SK-N-SH treated with all-trans-retinoic acid at 6 μM for 48 hours (cell line): Measurements from ENCODE around the gene CACNA1C.

Experiments
- ATAC-seq: fragments of 200-7000 bp; cut with Tn5 transposase; 3 replicates; pipeline ENCODE4 v1.9.1; 2020; ENCODE audit warnings: mild to moderate bottlenecking, moderate library complexity
- ARNTL ChIP-seq: fragments of 450-650 bp; formaldehyde crosslinking; IDR thresholded peaks from 2 replicates; pipeline ENCODE4 v1.5.0; 2020; ENCODE audit warnings: low read depth, mild to moderate bottlenecking, moderate library complexity, borderline replicate concordance
- GLIS3 ChIP-seq: fragments of 250-450 bp; sonication (Bioruptor Pico); IDR thresholded peaks from 2 replicates; pipeline ENCODE4 v1.5.0; 2020; ENCODE audit warnings: mild to moderate bottlenecking, moderate library complexity
- ISL1 ChIP-seq: fragments of 250-450 bp; sonication (Bioruptor Pico); IDR thresholded peaks from 2 replicates; pipeline ENCODE4 v2.1.2; 2022; ENCODE audit warnings: mild to moderate bottlenecking, moderate library complexity
- PATZ1 ChIP-seq: fragments of 250-450 bp; sonication (Bioruptor Pico); IDR thresholded peaks from 2 replicates; pipeline ENCODE4 v1.8.0; 2020; ENCODE audit warnings: mild to moderate bottlenecking, moderate library complexity, borderline replicate concordance
- POU6F1 ChIP-seq: fragments of 250-450 bp; sonication (Bioruptor Pico); IDR thresholded peaks from 2 replicates; pipeline ENCODE4 v1.8.0; 2021; ENCODE audit warnings: low read depth, mild to moderate bottlenecking, moderate library complexity, borderline replicate concordance
- SNAI2 ChIP-seq: fragments of 250-450 bp; sonication (Bioruptor Pico); IDR thresholded peaks from 2 replicates; pipeline ENCODE4 v1.5.0; 2020; ENCODE audit warnings: mild to moderate bottlenecking, moderate library complexity
- TSHZ2 ChIP-seq: fragments of 250-450 bp; sonication (Bioruptor Pico); IDR thresholded peaks from 2 replicates; pipeline ENCODE4 v1.5.0; 2020; ENCODE audit warnings: mild to moderate bottlenecking, moderate library complexity
- ZC3H10 ChIP-seq: fragments of 250-450 bp; sonication (Bioruptor Pico); IDR thresholded peaks from 2 replicates; pipeline ENCODE4 v1.5.1; 2021; ENCODE audit warnings: mild to moderate bottlenecking, moderate library complexity
- ZFP3 ChIP-seq: fragments of 250-450 bp; sonication (Bioruptor Pico); IDR thresholded peaks from 2 replicates; pipeline ENCODE4 v1.5.0; 2020; ENCODE audit warnings: mild to moderate bottlenecking, moderate library complexity
- ZNF565 ChIP-seq: fragments of 450-650 bp; formaldehyde crosslinking; conservative IDR thresholded peaks from 2 replicates; pipeline ENCODE4 v1.5.0; 2020; ENCODE audit warnings: low read depth, mild to moderate bottlenecking, moderate library complexity
- TF ChIP-seq, protein P1 (sequence below): fragments of 250-450 bp; sonication (Bioruptor Pico); IDR thresholded peaks from 2 replicates; pipeline ENCODE4 v1.5.1; 2021; ENCODE audit warnings: mild to moderate bottlenecking, moderate library complexity
- TF ChIP-seq, protein P2 (sequence below): fragments of 250-450 bp; sonication (Bioruptor Pico); IDR thresholded peaks from 2 replicates; pipeline ENCODE4 v1.5.1; 2020; ENCODE audit warnings: low read depth, mild to moderate bottlenecking, moderate library complexity

The CACNA1C gene

GRCh38 chr12:2422591-2422990 is 369.8 kb downstream of the CACNA1C start (continued):
- no peak for TF ChIP-seq PATZ1
- no peak for TF ChIP-seq ZC3H10 (CRISPR knock-in tag)
- no peak for TF ChIP-seq TSHZ2 (CRISPR knock-in tag)
- TF ChIP-seq, protein P1, sequence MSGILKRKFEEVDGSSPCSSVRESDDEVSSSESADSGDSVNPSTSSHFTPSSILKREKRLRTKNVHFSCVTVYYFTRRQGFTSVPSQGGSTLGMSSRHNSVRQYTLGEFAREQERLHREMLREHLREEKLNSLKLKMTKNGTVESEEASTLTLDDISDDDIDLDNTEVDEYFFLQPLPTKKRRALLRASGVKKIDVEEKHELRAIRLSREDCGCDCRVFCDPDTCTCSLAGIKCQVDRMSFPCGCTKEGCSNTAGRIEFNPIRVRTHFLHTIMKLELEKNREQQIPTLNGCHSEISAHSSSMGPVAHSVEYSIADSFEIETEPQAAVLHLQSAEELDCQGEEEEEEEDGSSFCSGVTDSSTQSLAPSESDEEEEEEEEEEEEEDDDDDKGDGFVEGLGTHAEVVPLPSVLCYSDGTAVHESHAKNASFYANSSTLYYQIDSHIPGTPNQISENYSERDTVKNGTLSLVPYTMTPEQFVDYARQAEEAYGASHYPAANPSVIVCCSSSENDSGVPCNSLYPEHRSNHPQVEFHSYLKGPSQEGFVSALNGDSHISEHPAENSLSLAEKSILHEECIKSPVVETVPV, result no peak

GRCh38 chr12:2429032-2429431 is 376.2 kb downstream of the CACNA1C start:
- peak; percentile 44; the same call in 2 of the 3 replicates for ATAC-seq
- no peak for TF ChIP-seq POU6F1
- no peak for TF ChIP-seq ZFP3
- TF ChIP-seq ARNTL, result no peak
- no peak for TF ChIP-seq TSHZ2 (CRISPR knock-in tag)
- TF ChIP-seq ZNF565 (CRISPR knock-in tag), result no peak
- 0 out of 2 replicates have a peak, but pooled peaks have one; percentile 17 for TF ChIP-seq ISL1 (CRISPR knock-in tag)
- TF ChIP-seq, protein P2, sequence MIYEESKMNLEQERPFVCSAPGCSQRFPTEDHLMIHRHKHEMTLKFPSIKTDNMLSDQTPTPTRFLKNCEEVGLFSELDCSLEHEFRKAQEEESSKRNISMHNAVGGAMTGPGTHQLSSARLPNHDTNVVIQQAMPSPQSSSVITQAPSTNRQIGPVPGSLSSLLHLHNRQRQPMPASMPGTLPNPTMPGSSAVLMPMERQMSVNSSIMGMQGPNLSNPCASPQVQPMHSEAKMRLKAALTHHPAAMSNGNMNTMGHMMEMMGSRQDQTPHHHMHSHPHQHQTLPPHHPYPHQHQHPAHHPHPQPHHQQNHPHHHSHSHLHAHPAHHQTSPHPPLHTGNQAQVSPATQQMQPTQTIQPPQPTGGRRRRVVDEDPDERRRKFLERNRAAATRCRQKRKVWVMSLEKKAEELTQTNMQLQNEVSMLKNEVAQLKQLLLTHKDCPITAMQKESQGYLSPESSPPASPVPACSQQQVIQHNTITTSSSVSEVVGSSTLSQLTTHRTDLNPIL (CRISPR knock-in tag), result no peak

GRCh38 chr12:2431810-2432209 is 379.0 kb downstream of the CACNA1C start:
- ATAC-seq, result peak; percentile 66
- TF ChIP-seq ARNTL, result no peak
- no peak for TF ChIP-seq SNAI2 (CRISPR knock-in tag)
- TF ChIP-seq GLIS3, result no peak
- TF ChIP-seq POU6F1, result no peak
- no peak for TF ChIP-seq TSHZ2 (CRISPR knock-in tag)
